CD4-positive, alpha-beta memory T cell (primary cell): ENCODE measurements around the gene SLC45A1. TPM values are rescaled to one million over a fixed set of nuclear protein-coding genes. Genes with fewer than 3 reads are reported as not detected.

ENCODE experiments used
- CTCF ChIA-PET: fragments of 350-600 bp; sonication (Branson Sonifier 250); formaldehyde crosslinking; loops from one replicate; lab custom pipeline; 2021; ENCODE audit warnings: inconsistent platforms; ENCODE audit not compliant: partially characterized antibody; lab: Charles Lee
- POLR2A ChIA-PET: fragments of 350-600 bp; sonication (Branson Sonifier 250); formaldehyde crosslinking; loops from one replicate; lab custom pipeline; 2021; ENCODE audit not compliant: partially characterized antibody; lab: Charles Lee
- DNase-seq, 5 donors: peaks; one replicate each; pipeline versions ENCODE4 v3.0.0 to v3.0.0-alpha.2; 2020 to 2022; ENCODE audit warnings: mixed read lengths in 1 of 5
- H3K27ac ChIP-seq: one replicate; pipeline ENCODE4 v1.7.0; 2013; ENCODE audit warnings: low read depth, low read length
- H3K27me3 ChIP-seq: 2 replicates; pipeline ENCODE4 v1.7.0; 2013; ENCODE audit warnings: mild to moderate bottlenecking, low read length, moderate library complexity; ENCODE audit not compliant: insufficient read depth
- H3K36me3 ChIP-seq: 2 replicates; pipeline ENCODE4 v1.7.0; 2013; ENCODE audit warnings: mild to moderate bottlenecking, low read length, moderate library complexity; ENCODE audit not compliant: insufficient read depth
- H3K4me1 ChIP-seq: 2 replicates; pipeline ENCODE4 v1.7.0; 2013; ENCODE audit warnings: mild to moderate bottlenecking, low read length, moderate library complexity; ENCODE audit not compliant: insufficient read depth
- H3K4me3 ChIP-seq, 2 donors: one replicate each; pipeline ENCODE4 v1.7.0; 2013; ENCODE audit warnings: low read length in 2 of 2, mild to moderate bottlenecking in 1 of 2
- H3K9me3 ChIP-seq, 2 donors: one replicate each; pipeline ENCODE4 v1.7.0; 2013; ENCODE audit warnings: low read length in 2 of 2, control low read depth in 1 of 2; ENCODE audit not compliant: control insufficient read depth in 1 of 2
- H3K27ac Mint-ChIP-seq, 7 donors: one replicate each; pipeline ENCODE4 v1.8.0; 2020 to 2021; ENCODE audit warnings: mixed read lengths in 7 of 7, mild to moderate bottlenecking in 6 of 7, inconsistent platforms in 3 of 7, moderate library complexity in 3 of 7
- H3K27me3 Mint-ChIP-seq, 2 donors: one replicate each; pipeline ENCODE4 v1.8.0; 2020 to 2021; ENCODE audit warnings: mixed read lengths in 2 of 2
- H3K36me3 Mint-ChIP-seq, 2 donors: one replicate each; pipeline ENCODE4 v1.8.0; 2020 to 2021; ENCODE audit warnings: mixed read lengths in 2 of 2, inconsistent platforms in 1 of 2, mild to moderate bottlenecking in 1 of 2
- H3K4me1 Mint-ChIP-seq, 4 donors: one replicate each; pipeline ENCODE4 v1.8.0; 2020 to 2021; ENCODE audit warnings: mixed read lengths in 4 of 4, mild to moderate bottlenecking in 1 of 4
- H3K4me3 Mint-ChIP-seq, 8 donors: one replicate each; pipeline ENCODE4 v1.8.0; 2020 to 2021; ENCODE audit warnings: mixed read lengths in 8 of 8, mild to moderate bottlenecking in 7 of 8, moderate library complexity in 6 of 8, inconsistent platforms in 3 of 8
- H3K9me3 Mint-ChIP-seq, 8 donors: one replicate each; pipeline ENCODE4 v1.8.0; 2020 to 2021; ENCODE audit warnings: mixed read lengths in 8 of 8, mild to moderate bottlenecking in 5 of 8, inconsistent platforms in 3 of 8, moderate library complexity in 1 of 8
- intact Hi-C: fragments of 100-400 bp; cut with micrococcal nuclease; formaldehyde crosslinking; loops from one replicate; pipeline ENCODE4 v1.15.1; 2023
- polyA plus RNA-seq, 2 donors: library from polyadenylated mRNA; unstranded; fragments of 300-500 nt; fragmentation: Illumina TruSeq; gene quantifications; one replicate each; pipeline ENCODE4 v1.2.3, GENCODE V29; 2021
- total RNA-seq, 2 experiments: library from RNA; stranded (reverse); gene quantifications; one replicate each; pipeline ENCODE4 v1.2.3, GENCODE V29; 2021

The SLC45A1 gene
- total and polyA plus RNA-seq, 4 experiments from 2014 or later = 0.33 to 1.2 (median 0.73) TPM

- no peak overlapping the region for H3K4me3 Mint-ChIP-seq
- Histone ChIP-seq H3K27ac (no peak overlapping the region), H3K4me1 (no peaks in the 10 kb centered on the region), H3K4me3 (no peak overlapping the region), H3K9me3 (no peaks in the 10 kb centered on the region), H3K36me3 (no peaks in the 10 kb centered on the region), H3K27me3 (peaks cover 3% of the 10 kb centered on the region)
- H3K36me3 Mint-ChIP-seq = no peaks in the 10 kb centered on the region
- CTCF ChIA-PET = no interaction called here
- peaks cover 20 to 32% of the 10 kb centered on the region in 2 donors for H3K27me3 Mint-ChIP-seq
- POLR2A ChIA-PET = no interaction called here
- DNase-seq = no peak
- no peaks in the 10 kb centered on the region for H3K9me3 Mint-ChIP-seq
- H3K27ac Mint-ChIP-seq = peak overlapping the region in 1 of 7 donors; percentile 21
- H3K4me1 Mint-ChIP-seq = peaks cover 0 to 5% (median 2%) of the 10 kb centered on the region in 4 donors
- intact Hi-C loops = no loop called here
Measured at GRCh38 chr1:8281843-8282509, 35.9 kb upstream of the SLC45A1 start.

DNA sequence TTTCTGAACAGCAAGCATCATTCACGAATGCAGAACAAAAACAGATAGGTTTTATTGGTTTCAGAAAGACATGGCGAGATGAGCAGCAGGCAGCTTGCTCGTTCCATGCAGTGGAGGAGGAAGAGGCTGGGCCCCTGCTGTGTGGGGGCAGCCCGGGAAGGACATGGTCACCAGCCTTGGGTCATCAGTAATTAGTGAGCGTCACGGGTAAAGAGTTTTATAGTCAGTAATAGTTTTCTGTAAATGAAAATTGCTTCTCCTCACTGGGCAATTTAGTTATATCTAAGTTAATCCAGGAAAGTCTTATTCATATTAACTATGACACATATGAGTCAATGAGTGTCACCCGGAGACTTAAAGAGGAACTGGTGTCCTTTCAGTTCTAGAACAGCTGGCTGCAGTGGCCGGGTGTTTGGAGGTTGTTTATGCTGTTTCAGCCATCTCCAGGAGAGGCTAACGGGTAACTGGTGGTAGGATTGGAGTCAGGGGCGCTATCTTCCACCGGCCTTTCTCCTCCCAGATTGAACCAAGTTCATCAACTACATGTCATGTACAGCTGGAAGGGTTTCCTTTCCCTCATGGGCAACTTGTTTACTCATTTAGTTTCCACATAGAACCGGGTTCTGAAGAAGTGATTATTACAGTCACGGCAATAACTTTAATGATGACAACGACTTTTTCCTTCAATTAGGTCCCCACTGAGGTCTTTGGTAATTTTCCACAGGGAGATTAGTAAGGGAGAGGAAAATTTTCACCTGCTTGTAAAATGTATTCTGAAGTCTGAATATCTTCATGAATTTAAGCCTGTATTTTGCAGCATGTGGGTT is 34.6 kb upstream of the SLC45A1 start:
- CTCF ChIA-PET = no interaction called here

DNA sequence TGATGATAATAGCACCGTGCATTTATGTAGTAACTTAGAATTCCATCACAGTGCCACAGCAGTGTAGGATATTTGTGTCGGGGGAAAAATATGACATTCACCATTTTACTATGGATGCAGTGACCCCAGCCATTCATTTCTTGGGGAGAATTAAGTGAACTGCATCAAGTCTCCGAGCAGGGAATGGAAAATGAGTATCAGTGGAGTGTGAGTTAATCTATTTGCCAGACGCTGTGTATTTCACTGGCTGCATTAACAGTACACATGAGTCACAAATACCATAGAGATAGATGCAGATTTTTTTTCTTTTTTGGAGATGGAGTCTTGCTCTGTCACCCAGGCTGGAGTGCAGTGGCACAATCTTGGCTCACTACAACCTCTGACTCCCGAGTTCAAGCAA is 33.8 kb upstream of the SLC45A1 start:
- Histone ChIP-seq H3K36me3 (no peaks in the 10 kb centered on the region), H3K9me3 (no peaks in the 10 kb centered on the region), H3K27me3 (peaks cover 3% of the 10 kb centered on the region), H3K27ac (no peak overlapping the region), H3K4me3 (no peak overlapping the region), H3K4me1 (no peaks in the 10 kb centered on the region)
- H3K27ac Mint-ChIP-seq = no peak overlapping the region
- H3K27me3 Mint-ChIP-seq = peaks cover 20 to 32% of the 10 kb centered on the region in 2 donors
- intact Hi-C loops = no loop called here
- ChIA-PET CTCF (interaction anchor here (1.4 kb wide), 1 partner anchor 10 kb away, joined by 4 read pairs; no protein-coding TSS in a partner anchor), POLR2A (no interaction called here)
- H3K9me3 Mint-ChIP-seq = no peaks in the 10 kb centered on the region
- no peak overlapping the region for H3K4me3 Mint-ChIP-seq
- H3K36me3 Mint-ChIP-seq = no peaks in the 10 kb centered on the region
- no peak for DNase-seq
- peaks cover 0 to 5% (median 2%) of the 10 kb centered on the region in 4 donors for H3K4me1 Mint-ChIP-seq

More for the DNA sequence above, 34.6 kb upstream of the SLC45A1 start:
- POLR2A ChIA-PET = no interaction called here
- intact Hi-C loops = no loop called here
- DNase-seq = no peak
- H3K27ac Mint-ChIP-seq = no peak overlapping the region
- H3K27me3 ChIP-seq = peaks cover 3% of the 10 kb centered on the region
- H3K4me1 Mint-ChIP-seq = peaks cover 0 to 5% (median 2%) of the 10 kb centered on the region in 4 donors
- H3K4me3 ChIP-seq = no peak overlapping the region
- no peak overlapping the region for H3K27ac ChIP-seq
- H3K9me3 ChIP-seq = no peaks in the 10 kb centered on the region
- peaks cover 20 to 32% of the 10 kb centered on the region in 2 donors for H3K27me3 Mint-ChIP-seq
- H3K4me3 Mint-ChIP-seq = no peak overlapping the region
- no peaks in the 10 kb centered on the region for H3K36me3 ChIP-seq
- no peaks in the 10 kb centered on the region for H3K9me3 Mint-ChIP-seq
- no peaks in the 10 kb centered on the region for H3K36me3 Mint-ChIP-seq
- no peaks in the 10 kb centered on the region for H3K4me1 ChIP-seq

- no peak for DNase-seq
- no peaks in the 10 kb centered on the region for H3K9me3 ChIP-seq
- no peaks in the 10 kb centered on the region for H3K36me3 Mint-ChIP-seq
- no peak overlapping the region for H3K27ac ChIP-seq
- H3K4me3 Mint-ChIP-seq = no peak overlapping the region
- H3K9me3 Mint-ChIP-seq = no peaks in the 10 kb centered on the region
- ChIA-PET POLR2A (interaction anchor here (0.7 kb wide), 1 partner anchor 133 kb away, joined by 3 read pairs; no protein-coding TSS in a partner anchor), CTCF (interaction anchor here (1.4 kb wide), 1 partner anchor 11 kb away, joined by 4 read pairs; no protein-coding TSS in a partner anchor)
- intact Hi-C loops = no loop called here
- H3K4me3 ChIP-seq = no peak overlapping the region
- H3K27me3 ChIP-seq = peaks cover 3% of the 10 kb centered on the region
- H3K4me1 Mint-ChIP-seq = peaks cover 0 to 5% (median 2%) of the 10 kb centered on the region in 4 donors
- peaks cover 20 to 32% of the 10 kb centered on the region in 2 donors for H3K27me3 Mint-ChIP-seq
- no peaks in the 10 kb centered on the region for H3K4me1 ChIP-seq
- H3K36me3 ChIP-seq = no peaks in the 10 kb centered on the region
- no peak overlapping the region for H3K27ac Mint-ChIP-seq
Measured at GRCh38 chr1:8285103-8285502, 32.8 kb upstream of the SLC45A1 start.

- Mint-ChIP-seq H3K27ac (no peak overlapping the region), H3K27me3 (peaks cover 18 to 32% of the 10 kb centered on the region in 2 donors), H3K9me3 (no peaks in the 10 kb centered on the region), H3K4me3 (no peak overlapping the region), H3K36me3 (no peaks in the 10 kb centered on the region), H3K4me1 (peaks cover 0 to 5% (median 2%) of the 10 kb centered on the region in 4 donors)
- Histone ChIP-seq H3K36me3 (no peaks in the 10 kb centered on the region), H3K27me3 (peaks cover 3% of the 10 kb centered on the region), H3K9me3 (no peaks in the 10 kb centered on the region), H3K4me3 (no peak overlapping the region), H3K4me1 (no peaks in the 10 kb centered on the region), H3K27ac (no peak overlapping the region)
- DNase-seq = no peak
- intact Hi-C loops = no loop called here
- ChIA-PET CTCF (no interaction called here), POLR2A (no interaction called here)
Measured at GRCh38 chr1:8285965-8286364, 31.9 kb upstream of the SLC45A1 start.

- Histone ChIP-seq H3K36me3 (no peaks in the 10 kb centered on the region), H3K9me3 (no peaks in the 10 kb centered on the region), H3K27me3 (no peaks in the 10 kb centered on the region), H3K27ac (no peak overlapping the region), H3K4me3 (no peak overlapping the region), H3K4me1 (no peaks in the 10 kb centered on the region)
- no peak overlapping the region for H3K4me3 Mint-ChIP-seq
- H3K9me3 Mint-ChIP-seq = no peaks in the 10 kb centered on the region
- H3K27ac Mint-ChIP-seq = peak overlapping the region in 1 of 7 donors; percentile 48
- no peaks in the 10 kb centered on the region for H3K27me3 Mint-ChIP-seq
- intact Hi-C loops = no loop called here
- DNase-seq = no peak
- ChIA-PET POLR2A (no interaction called here), CTCF (no interaction called here)
- no peaks in the 10 kb centered on the region for H3K4me1 Mint-ChIP-seq
- H3K36me3 Mint-ChIP-seq = no peaks in the 10 kb centered on the region
Measured at GRCh38 chr1:8293118-8293517, 24.8 kb upstream of the SLC45A1 start.

DNA sequence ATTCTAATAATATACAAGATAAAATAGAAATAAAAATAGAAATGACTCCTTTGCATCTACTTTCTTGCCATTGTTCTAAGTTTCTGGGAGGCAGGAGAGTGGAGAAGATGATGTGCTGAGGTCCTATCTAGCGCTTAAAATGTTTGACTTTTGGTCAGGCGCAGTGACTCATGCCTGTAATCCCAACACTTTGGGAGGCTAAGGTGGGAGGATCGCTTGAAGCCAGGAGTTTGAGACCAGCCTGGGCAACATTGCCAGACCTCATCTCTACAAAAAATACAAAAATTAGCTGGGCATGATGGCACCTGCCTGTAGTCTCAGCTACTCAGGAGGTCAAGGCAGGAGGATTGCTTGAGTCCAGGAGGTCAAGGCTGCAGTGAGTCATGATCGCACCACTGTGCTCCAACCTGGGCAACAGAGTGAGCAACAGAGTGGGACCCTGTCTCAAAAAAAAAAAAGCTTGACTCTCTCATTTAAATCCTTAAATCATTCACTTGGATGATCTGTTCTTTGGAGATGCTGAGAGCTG is 24.2 kb upstream of the SLC45A1 start:
- Histone ChIP-seq H3K9me3 (no peaks in the 10 kb centered on the region), H3K4me1 (no peaks in the 10 kb centered on the region), H3K36me3 (no peaks in the 10 kb centered on the region), H3K27me3 (no peaks in the 10 kb centered on the region), H3K4me3 (no peak overlapping the region), H3K27ac (no peak overlapping the region)
- peaks cover 0 to 1% of the 10 kb centered on the region in 2 donors for H3K27me3 Mint-ChIP-seq
- no peaks in the 10 kb centered on the region for H3K36me3 Mint-ChIP-seq
- intact Hi-C loops = no loop called here
- no peak for DNase-seq
- H3K27ac Mint-ChIP-seq = no peak overlapping the region
- no peaks in the 10 kb centered on the region for H3K9me3 Mint-ChIP-seq
- ChIA-PET POLR2A (no interaction called here), CTCF (interaction anchor here (0.9 kb wide), 1 partner anchor 21 kb away, joined by 4 read pairs; no protein-coding TSS in a partner anchor)
- no peak overlapping the region for H3K4me3 Mint-ChIP-seq
- no peaks in the 10 kb centered on the region for H3K4me1 Mint-ChIP-seq
